SK-N-MC (cell line): ENCODE results near the gene GALNT9.
"Not testable (repeated sequence)": the region's sequence is repeated elsewhere in the genome, so short reads cannot be mapped to it uniquely, and the experiment has no call there.

Experiments
- EZH2 ChIP-seq: fragments of 200-600 bp; sonication (generic); IDR thresholded peaks from one replicate; pipeline ENCODE4 v1.6.1; 2017; ENCODE audit warnings: antibody characterized with exemption
- POLR2AphosphoS5 ChIP-seq: IDR thresholded peaks from 2 replicates; pipeline ENCODE4 v1.6.1; 2012; ENCODE audit warnings: mild to moderate bottlenecking, low read depth, low read length, borderline replicate concordance

DNA sequence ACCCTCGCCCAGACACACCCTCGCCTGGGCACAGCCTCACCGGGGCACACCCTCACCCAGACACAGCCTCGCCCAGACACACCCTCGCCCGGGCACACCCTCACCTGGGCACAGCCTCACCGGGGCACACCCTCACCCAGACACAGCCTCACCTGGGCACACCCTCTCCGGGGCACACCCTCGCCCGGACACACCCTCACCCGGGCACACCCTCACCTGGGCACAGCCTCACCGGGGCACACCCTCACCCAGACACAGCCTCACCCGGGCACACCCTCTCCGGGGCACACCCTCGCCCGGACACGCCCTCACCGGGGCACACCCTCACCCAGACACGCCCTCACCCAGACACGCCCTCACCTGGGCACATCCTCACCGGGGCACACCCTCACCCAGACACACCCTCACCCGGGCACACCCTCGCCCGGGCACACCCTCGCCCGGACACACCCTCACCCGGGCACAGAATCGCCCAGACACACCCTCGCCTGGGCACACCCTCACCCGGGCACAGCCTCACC lies 25.5 kb downstream of the GALNT9 start:
- not testable (repeated sequence) for TF ChIP-seq EZH2, POLR2AphosphoS5
